ENCODE results near the gene DCLRE1A. TPM values are rescaled to one million over a fixed set of nuclear protein-coding genes. Genes with fewer than 3 reads are reported as not detected.

Gene DCLRE1A
- total RNA-seq, 1 donor from 2014 or later = 5.7 TPM

DNA sequence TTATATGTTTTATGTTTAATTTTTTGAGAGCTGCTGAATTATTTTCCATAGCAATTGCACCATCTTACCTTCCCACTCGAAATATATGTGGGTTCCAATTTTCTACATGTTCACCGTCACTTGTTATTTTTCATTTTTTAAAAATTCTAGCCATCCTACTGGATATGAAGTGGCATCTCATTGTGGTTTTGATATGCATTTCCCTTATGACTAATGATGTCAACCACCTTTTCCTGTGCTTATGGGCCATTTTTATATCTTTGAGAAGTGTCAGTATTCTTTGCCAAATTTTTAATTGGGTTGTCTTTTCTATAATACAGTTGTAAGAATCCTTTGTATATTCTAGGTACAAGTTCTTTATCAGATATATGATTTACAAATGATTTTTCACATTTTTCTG, 28.4 kb upstream of the DCLRE1A start:
- Mint-ChIP-seq H3K4me3 (ENCODE audit: unreplicated experiment) (no peak overlapping the region), H3K4me1 (ENCODE audit: low read depth) (peaks cover 14% of the 10 kb centered on the region), H3K27ac (ENCODE audit: unreplicated experiment) (no peak overlapping the region), H3K27me3 (ENCODE audit: low read depth) (no peaks in the 10 kb centered on the region), H3K36me3 (ENCODE audit: low read depth) (peaks cover 23% of the 10 kb centered on the region), H3K9me3 (ENCODE audit: low read depth) (peaks cover 9% of the 10 kb centered on the region)
- TF ChIP-seq, protein P1, sequence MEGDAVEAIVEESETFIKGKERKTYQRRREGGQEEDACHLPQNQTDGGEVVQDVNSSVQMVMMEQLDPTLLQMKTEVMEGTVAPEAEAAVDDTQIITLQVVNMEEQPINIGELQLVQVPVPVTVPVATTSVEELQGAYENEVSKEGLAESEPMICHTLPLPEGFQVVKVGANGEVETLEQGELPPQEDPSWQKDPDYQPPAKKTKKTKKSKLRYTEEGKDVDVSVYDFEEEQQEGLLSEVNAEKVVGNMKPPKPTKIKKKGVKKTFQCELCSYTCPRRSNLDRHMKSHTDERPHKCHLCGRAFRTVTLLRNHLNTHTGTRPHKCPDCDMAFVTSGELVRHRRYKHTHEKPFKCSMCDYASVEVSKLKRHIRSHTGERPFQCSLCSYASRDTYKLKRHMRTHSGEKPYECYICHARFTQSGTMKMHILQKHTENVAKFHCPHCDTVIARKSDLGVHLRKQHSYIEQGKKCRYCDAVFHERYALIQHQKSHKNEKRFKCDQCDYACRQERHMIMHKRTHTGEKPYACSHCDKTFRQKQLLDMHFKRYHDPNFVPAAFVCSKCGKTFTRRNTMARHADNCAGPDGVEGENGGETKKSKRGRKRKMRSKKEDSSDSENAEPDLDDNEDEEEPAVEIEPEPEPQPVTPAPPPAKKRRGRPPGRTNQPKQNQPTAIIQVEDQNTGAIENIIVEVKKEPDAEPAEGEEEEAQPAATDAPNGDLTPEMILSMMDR (IDR thresholded peaks at IDR 0.05) = no peak
- no peak for DNase-seq (ENCODE audit: low spot score)

DNA sequence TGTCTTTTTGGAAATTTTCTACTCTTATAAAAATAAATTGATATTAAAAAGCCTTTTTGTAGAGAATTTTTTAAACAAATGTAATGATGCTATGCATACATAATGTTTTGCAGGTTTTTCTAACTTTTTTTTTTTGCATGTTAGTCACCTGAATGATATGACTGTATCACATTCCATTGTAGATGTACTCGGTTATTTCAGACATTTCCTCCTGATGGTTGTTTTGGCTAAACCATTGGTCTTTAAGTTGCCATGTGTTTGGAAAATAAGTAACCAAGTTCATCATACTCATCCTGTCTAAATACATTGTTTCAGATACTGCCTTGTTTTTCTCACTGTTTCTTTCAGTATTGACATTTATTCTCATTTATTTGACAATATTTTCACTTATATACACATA, 26.4 kb upstream of the DCLRE1A start:
- Mint-ChIP-seq H3K27me3 (ENCODE audit: low read depth) (no peaks in the 10 kb centered on the region), H3K4me3 (ENCODE audit: unreplicated experiment) (no peak overlapping the region), H3K27ac (ENCODE audit: unreplicated experiment) (no peak overlapping the region), H3K9me3 (ENCODE audit: low read depth) (peaks cover 9% of the 10 kb centered on the region), H3K4me1 (ENCODE audit: low read depth) (peaks cover 29% of the 10 kb centered on the region), H3K36me3 (ENCODE audit: low read depth) (peaks cover 11% of the 10 kb centered on the region)
- TF ChIP-seq, protein P1 (IDR thresholded peaks at IDR 0.05) = no peak
- DNase-seq (ENCODE audit: low spot score) = no peak

DNA sequence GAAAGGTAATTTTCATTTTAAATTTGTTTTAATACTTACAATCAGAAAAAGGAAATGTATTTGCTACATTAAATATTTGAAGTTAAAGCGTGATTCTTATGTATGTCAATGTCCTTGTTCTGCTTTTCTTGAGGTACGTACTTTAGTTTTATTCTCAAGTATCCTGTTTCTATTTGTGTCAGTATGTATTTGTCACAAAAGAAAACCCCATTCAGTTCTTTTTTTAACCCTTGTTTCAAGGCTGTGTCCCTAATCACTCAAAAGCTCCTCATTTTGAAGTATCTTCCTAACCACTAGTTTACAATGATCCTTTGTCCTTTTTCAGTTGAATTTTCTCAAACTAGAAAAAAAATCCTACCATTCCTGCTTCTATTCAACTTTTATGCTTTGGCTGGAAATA, 25.8 kb upstream of the DCLRE1A start:
- Mint-ChIP-seq H3K27me3 (ENCODE audit: low read depth) (no peaks in the 10 kb centered on the region), H3K9me3 (ENCODE audit: low read depth) (peaks cover 9% of the 10 kb centered on the region), H3K27ac (ENCODE audit: unreplicated experiment) (no peak overlapping the region), H3K36me3 (ENCODE audit: low read depth) (peaks cover 10% of the 10 kb centered on the region), H3K4me1 (ENCODE audit: low read depth) (peaks cover 34% of the 10 kb centered on the region), H3K4me3 (ENCODE audit: unreplicated experiment) (no peak overlapping the region)
- TF ChIP-seq, protein P1 (IDR thresholded peaks at IDR 0.05) = no peak
- DNase-seq (ENCODE audit: low spot score) = no peak

DNA sequence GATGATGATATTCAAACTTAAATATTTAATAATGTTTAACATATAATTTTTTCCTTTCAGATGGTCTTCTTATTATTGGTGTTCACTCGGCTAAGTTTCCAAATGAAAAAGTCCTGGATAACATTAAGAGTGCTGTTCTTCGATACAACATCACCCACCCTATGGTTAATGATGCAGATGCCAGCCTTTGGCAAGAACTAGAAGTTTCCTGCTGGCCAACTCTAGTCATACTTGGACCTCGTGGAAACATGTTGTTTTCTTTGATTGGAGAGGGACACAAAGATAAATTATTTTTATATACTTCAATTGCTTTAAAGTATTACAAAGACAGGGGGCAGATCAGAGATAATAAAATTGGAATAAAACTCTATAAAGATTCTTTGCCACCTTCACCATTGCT, 22.6 kb upstream of the DCLRE1A start:
- peaks cover 23% of the 10 kb centered on the region for H3K9me3 Mint-ChIP-seq (ENCODE audit: low read depth)
- no peaks in the 10 kb centered on the region for H3K27me3 Mint-ChIP-seq (ENCODE audit: low read depth)
- H3K4me1 Mint-ChIP-seq (ENCODE audit: low read depth) = peaks cover 32% of the 10 kb centered on the region
- no peak overlapping the region for H3K27ac Mint-ChIP-seq (ENCODE audit: unreplicated experiment)
- no peak for DNase-seq (ENCODE audit: low spot score)
- H3K36me3 Mint-ChIP-seq (ENCODE audit: low read depth) = peaks cover 19% of the 10 kb centered on the region
- TF ChIP-seq, protein P1 (IDR thresholded peaks at IDR 0.05) = peak; percentile 18
- H3K4me3 Mint-ChIP-seq (ENCODE audit: unreplicated experiment) = no peak overlapping the region

DNA sequence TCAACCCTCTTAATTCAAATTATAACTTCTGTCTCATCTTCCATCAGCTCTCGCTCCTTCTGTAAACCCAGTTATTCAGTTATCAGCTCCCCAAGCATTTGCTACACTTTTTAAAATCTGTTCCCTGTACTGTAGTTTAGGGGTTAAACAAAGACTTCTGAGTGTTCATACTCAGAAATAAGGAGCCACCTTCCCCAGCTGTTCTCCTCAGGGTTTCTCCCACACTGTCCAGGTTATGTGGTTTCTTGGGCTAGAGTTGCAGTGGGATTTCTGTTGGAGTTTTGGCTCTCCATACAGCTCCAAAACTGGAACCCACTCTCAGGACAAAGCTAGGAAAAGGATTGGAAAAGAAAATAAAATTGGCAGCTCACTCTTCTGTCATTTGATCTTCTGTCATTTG, 21.3 kb upstream of the DCLRE1A start:
- H3K9me3 Mint-ChIP-seq (ENCODE audit: low read depth) = peaks cover 23% of the 10 kb centered on the region
- peaks cover 22% of the 10 kb centered on the region for H3K36me3 Mint-ChIP-seq (ENCODE audit: low read depth)
- H3K27me3 Mint-ChIP-seq (ENCODE audit: low read depth) = no peaks in the 10 kb centered on the region
- peaks cover 32% of the 10 kb centered on the region for H3K4me1 Mint-ChIP-seq (ENCODE audit: low read depth)
- H3K4me3 Mint-ChIP-seq (ENCODE audit: unreplicated experiment) = no peak overlapping the region
- no peak overlapping the region for H3K27ac Mint-ChIP-seq (ENCODE audit: unreplicated experiment)
- no peak for DNase-seq (ENCODE audit: low spot score)
- TF ChIP-seq, protein P1 (IDR thresholded peaks at IDR 0.05) = no peak

Data from chondrocyte (in vitro differentiated cells).